Omental fat pad (tissue), 4 donors: ENCODE measurements around the gene TSPAN5. TPM values are rescaled to one million over a fixed set of nuclear protein-coding genes. Genes with fewer than 3 reads are reported as not detected.

Experiments used
- ATAC-seq: fragments of 150-250 bp; one replicate; pipeline ENCODE4 v1.9.1; 2016; ENCODE audit warnings: mild to moderate bottlenecking, moderate library complexity; ENCODE audit not compliant: low FRiP score
- DNase-seq: peaks from one replicate; pipeline ENCODE4 v3.0.0-alpha.2; 2019; ENCODE audit warnings: low spot score
- total RNA-seq, 4 donors: library from RNA; depleted of rRNA; stranded (reverse); fragments of >200 nt; gene quantifications; one replicate each; pipeline ENCODE4 v1.1.0, GENCODE V29; 2016
- TF ChIP-seq, protein P1 (sequence below), 3 donors: fragments of 450-650 bp; IDR thresholded peaks; one replicate each; pipeline ENCODE4 v1.5.1; 2016 to 2017; ENCODE audit warnings: antibody characterized with exemption in 3 of 3, mild to moderate bottlenecking in 3 of 3, moderate library complexity in 2 of 3

The TSPAN5 gene
- total RNA-seq, 4 donors from 2014 or later: 5.1 to 17.7 (median 6.9) TPM

DNA sequence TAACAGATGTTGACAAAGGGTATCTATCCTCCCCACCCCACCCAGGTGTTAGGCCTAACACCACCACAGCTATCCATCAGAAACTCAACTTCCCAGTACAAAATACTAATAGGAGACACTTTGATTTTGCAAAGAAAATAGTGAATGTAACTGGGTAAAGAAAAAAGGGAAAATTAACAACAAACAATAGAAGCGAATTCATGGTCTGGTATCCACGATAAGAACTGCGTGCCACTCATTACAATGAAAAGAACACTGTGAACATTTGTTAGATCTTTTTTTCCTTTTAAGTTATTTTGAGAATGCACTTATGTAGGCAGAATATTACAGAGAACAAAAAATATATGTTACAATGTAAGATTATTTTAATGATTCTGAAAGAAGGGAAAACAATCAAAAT, 12.0 kb downstream of the TSPAN5 start:
- ATAC-seq: no peak
- TF ChIP-seq, protein P1, sequence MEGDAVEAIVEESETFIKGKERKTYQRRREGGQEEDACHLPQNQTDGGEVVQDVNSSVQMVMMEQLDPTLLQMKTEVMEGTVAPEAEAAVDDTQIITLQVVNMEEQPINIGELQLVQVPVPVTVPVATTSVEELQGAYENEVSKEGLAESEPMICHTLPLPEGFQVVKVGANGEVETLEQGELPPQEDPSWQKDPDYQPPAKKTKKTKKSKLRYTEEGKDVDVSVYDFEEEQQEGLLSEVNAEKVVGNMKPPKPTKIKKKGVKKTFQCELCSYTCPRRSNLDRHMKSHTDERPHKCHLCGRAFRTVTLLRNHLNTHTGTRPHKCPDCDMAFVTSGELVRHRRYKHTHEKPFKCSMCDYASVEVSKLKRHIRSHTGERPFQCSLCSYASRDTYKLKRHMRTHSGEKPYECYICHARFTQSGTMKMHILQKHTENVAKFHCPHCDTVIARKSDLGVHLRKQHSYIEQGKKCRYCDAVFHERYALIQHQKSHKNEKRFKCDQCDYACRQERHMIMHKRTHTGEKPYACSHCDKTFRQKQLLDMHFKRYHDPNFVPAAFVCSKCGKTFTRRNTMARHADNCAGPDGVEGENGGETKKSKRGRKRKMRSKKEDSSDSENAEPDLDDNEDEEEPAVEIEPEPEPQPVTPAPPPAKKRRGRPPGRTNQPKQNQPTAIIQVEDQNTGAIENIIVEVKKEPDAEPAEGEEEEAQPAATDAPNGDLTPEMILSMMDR (IDR thresholded peaks at IDR 0.05): no peak
- no peak for DNase-seq

DNA sequence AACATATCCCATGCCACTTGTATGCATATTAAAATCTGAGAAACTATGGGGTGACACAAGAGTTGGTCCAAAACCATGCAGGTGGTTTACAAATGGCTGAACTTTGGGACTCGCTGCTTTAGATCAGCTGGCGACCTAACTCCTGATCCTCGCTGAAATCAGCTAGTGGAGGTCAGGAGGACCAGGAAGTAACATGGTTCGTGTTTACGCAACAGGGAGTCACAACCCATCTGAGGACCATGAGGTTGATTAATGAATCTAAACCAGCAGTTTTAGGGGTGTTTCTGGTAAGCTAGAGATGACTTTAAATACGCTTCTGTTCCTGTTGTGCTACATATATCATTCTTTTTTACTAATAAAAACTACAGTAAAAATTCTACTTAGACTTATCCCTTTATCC, 12.9 kb downstream of the TSPAN5 start:
- ATAC-seq: no peak
- TF ChIP-seq, protein P1 (IDR thresholded peaks at IDR 0.05): no peak

DNA sequence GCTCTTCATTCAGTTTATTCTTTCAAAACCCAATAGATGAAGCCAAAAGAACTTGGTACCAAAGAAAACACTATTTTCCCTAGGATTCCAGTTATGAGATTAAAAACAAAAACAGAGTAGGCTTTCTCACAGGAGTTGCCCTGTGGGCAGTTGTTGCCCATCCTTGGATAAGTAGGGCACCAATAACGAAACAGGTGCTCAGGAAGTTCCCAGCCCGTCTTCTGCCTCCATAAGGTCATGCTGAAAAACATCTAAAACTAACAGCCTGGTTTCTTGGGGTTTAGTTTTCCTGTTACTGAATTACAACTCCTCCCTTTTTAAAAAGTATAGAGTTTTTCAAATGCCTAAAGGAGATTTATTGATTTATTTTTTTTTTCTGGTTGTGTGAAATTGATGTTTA, 14.7 kb downstream of the TSPAN5 start:
- ATAC-seq: no peak
- TF ChIP-seq, protein P1 (IDR thresholded peaks at IDR 0.05): no peak
- no peak for DNase-seq

More for the DNA sequence above, 12.9 kb downstream of the TSPAN5 start:
- DNase-seq: no peak

DNA sequence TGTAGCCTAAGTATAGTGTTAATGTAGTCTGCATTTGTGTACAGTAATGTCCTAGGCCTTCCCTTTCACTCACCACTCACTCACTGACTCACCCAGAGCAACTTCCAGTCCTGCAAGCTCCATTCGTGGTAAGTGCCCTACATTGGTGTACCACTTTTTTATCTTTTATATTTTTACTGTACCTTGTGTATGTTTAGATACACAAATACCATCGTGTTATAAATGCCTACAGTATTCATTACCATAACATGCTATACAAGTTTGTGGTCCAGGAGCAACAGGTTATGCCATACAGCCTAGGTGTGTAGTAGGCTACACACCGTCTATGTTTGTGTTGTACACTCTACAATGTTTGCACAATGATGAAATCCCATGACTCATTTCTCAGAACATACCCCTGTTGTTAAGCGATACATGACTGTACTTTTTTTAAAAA, 15.4 kb downstream of the TSPAN5 start:
- TF ChIP-seq, protein P1 (IDR thresholded peaks at IDR 0.05): no peak
- no peak for DNase-seq
- no peak for ATAC-seq

DNA sequence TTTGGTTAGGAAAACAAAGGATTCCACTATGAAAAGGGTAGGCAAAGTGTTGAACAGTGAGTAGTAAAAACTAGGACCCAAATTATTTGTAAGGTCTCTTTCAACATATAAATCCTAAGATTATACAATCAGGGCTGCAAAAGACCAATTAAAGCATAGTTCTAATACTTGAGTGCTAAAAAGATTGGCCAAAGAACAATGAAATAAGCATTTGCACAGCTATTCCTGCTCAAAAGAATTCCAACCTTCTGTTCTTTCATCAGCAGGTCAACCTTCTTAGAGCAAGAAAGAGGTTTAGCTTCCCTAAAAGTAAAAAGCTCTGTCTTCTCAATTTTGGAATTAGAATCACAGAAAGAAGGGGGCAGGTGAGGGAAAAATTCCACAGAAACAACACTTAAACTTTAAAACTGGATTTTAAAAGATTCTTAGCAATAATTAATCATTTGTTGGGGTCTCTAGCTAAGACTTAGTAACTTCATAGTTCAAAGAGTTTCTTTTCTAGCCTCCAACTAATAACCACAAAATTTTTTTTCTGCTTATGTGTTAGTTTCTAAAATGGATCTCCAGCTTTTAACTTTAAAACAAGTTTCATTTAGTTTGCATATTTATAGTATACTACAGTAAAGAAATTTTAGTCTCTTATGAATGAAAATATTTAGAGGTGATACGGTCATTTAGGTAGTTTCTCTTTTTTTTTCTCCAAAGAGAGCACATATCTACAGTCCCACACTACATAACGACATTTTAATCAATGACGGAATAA, 16.3 kb downstream of the TSPAN5 start:
- TF ChIP-seq, protein P1 (IDR thresholded peaks at IDR 0.05): no peak
- DNase-seq (no peak), ATAC-seq (no peak)

DNA sequence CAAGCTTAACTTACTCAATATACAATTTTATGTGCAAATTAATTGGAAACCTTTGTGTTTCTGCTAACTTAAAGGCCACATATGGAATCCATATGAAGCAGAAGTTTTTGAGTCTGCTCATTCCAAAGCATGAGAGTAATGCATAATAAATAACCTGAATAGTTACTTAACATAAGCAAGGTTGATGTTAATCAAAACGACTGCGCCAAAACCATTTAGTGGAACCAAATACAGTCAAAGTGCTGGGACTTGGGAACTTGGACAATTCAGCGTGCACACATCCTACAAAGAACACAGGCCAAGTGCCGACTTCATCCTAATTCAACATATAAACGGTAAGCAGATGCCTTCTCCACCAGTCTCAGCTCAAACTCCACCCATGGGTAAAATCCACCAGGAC, 17.0 kb downstream of the TSPAN5 start:
- DNase-seq: no peak
- TF ChIP-seq, protein P1 (IDR thresholded peaks at IDR 0.05): no peak
- no peak for ATAC-seq

DNA sequence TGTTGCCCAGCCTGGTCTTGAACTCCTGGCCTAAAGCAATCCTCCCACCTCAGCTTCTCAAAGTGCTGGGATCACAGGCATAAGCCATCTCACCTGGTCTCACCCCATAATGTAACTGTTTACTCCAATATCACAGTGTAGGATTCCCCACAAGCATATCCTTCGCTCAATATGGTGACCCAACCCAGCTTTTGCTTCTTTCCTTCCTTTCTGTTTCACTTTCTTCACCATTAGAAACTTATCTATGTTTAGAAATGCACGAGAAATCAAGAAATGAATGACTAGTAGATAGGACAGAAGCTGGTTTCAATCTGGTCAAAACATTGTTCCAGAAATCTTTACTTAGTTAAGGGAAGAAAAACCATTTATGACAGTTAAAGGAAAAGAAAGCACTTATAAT, 18.9 kb downstream of the TSPAN5 start:
- DNase-seq (no peak), ATAC-seq (no peak)
- TF ChIP-seq, protein P1 (IDR thresholded peaks at IDR 0.05): no peak
